Activated naive CD8-positive, alpha-beta T cell treated with anti-CD3 and anti-CD28 coated beads, Interleukin-2, amount 10 ng/mL, durations not matched to agents 7 days and 5 days (primary cell): ENCODE results near the gene MTHFS. TPM values are rescaled to one million over a fixed set of nuclear protein-coding genes. Genes with fewer than 3 reads are reported as not detected.
"Not testable (repeated sequence)": the region's sequence is repeated elsewhere in the genome, so short reads cannot be mapped to it uniquely, and the experiment has no call there.

Source experiments
- ATAC-seq: fragments of 150-1000 bp; cut with Tn5 transposase; one replicate; pipeline ENCODE4 v1.10.0; 2021; ENCODE audit warnings: low read depth, moderate library complexity
- POLR2A ChIA-PET: fragments of 350-600 bp; sonication (Branson Sonifier 250); formaldehyde crosslinking; loops from one replicate; lab custom pipeline; 2021; ENCODE audit warnings: antibody characterized with exemption; lab: Charles Lee
- DNase-seq: peaks from one replicate; pipeline ENCODE4 v3.0.0; 2021
- H3K27ac Mint-ChIP-seq: one replicate; pipeline ENCODE4 v1.8.0; 2022; ENCODE audit warnings: mild to moderate bottlenecking, mixed read lengths
- H3K27me3 Mint-ChIP-seq: one replicate; pipeline ENCODE4 v1.8.0; 2022; ENCODE audit warnings: mild to moderate bottlenecking, moderate library complexity, mixed read lengths
- H3K36me3 Mint-ChIP-seq: one replicate; pipeline ENCODE4 v1.8.0; 2021; ENCODE audit warnings: mild to moderate bottlenecking, mixed read lengths
- H3K4me1 Mint-ChIP-seq: one replicate; pipeline ENCODE4 v1.8.0; 2021; ENCODE audit warnings: mixed read lengths
- H3K4me3 Mint-ChIP-seq: one replicate; pipeline ENCODE4 v1.8.0; 2022; ENCODE audit warnings: mild to moderate bottlenecking, moderate library complexity, mixed read lengths
- H3K9me3 Mint-ChIP-seq: one replicate; pipeline ENCODE4 v1.8.0; 2021; ENCODE audit warnings: mixed read lengths
- total RNA-seq, 2 experiments: library from RNA; stranded (reverse); gene quantifications; one replicate each; pipeline ENCODE4 v1.2.3, GENCODE V29; 2021

The MTHFS gene
- total RNA-seq, 2 experiments from 2014 or later: 31.5 to 32.0 TPM

GRCh38 chr15:79923515-79924169 lies 26.8 kb upstream of the MTHFS start:
- Mint-ChIP-seq H3K36me3 (peaks cover 46% of the 10 kb centered on the region), H3K4me1 (peaks cover 18% of the 10 kb centered on the region), H3K27me3 (peaks cover 1% of the 10 kb centered on the region), H3K4me3 (peak overlapping the region; percentile 90), H3K27ac (peak overlapping the region; percentile 95), H3K9me3 (peaks cover 11% of the 10 kb centered on the region)
- ATAC-seq (peak; percentile 94), DNase-seq (peak; percentile 100)
- POLR2A ChIA-PET: interaction anchor here (0.7 to 3.2 kb wide), 24 partner anchors 8 to 236 kb away, joined by 3 to 94 read pairs (median 6); partner anchors contain the start of genes BCL2A1, MTHFS and ZFAND6

- peak; percentile 77 for DNase-seq
- H3K9me3 Mint-ChIP-seq: peaks cover 11% of the 10 kb centered on the region
- H3K27me3 Mint-ChIP-seq: no peaks in the 10 kb centered on the region
- H3K4me1 Mint-ChIP-seq: peaks cover 18% of the 10 kb centered on the region
- H3K27ac Mint-ChIP-seq: peak overlapping the region; percentile 95
- H3K4me3 Mint-ChIP-seq: peak overlapping the region; percentile 90
- POLR2A ChIA-PET: interaction anchor here (0.5 to 3.2 kb wide), 28 partner anchors 8 to 237 kb away, joined by 3 to 94 read pairs (median 4); partner anchors contain the start of genes BCL2A1, MTHFS and ZFAND6
- H3K36me3 Mint-ChIP-seq: peaks cover 50% of the 10 kb centered on the region
- ATAC-seq: peak; percentile 39
These were observed 26.3 kb upstream of the MTHFS start for GRCh38 chr15:79923079-79923514.

GRCh38 chr15:79922512-79923078 lies 25.8 kb upstream of the MTHFS start:
- Mint-ChIP-seq H3K36me3 (peaks cover 55% of the 10 kb centered on the region), H3K4me1 (peaks cover 21% of the 10 kb centered on the region), H3K9me3 (peaks cover 15% of the 10 kb centered on the region), H3K27me3 (no peaks in the 10 kb centered on the region), H3K4me3 (peak overlapping the region; percentile 90), H3K27ac (peak overlapping the region; percentile 95)
- POLR2A ChIA-PET: interaction anchor here (0.5 to 3.2 kb wide), 22 partner anchors 9 to 231 kb away, joined by 3 to 94 read pairs (median 6); partner anchors contain the start of genes BCL2A1, MTHFS and ZFAND6
- no peak for ATAC-seq
- no peak for DNase-seq

- Mint-ChIP-seq H3K4me1 (peaks cover 21% of the 10 kb centered on the region), H3K4me3 (no peak overlapping the region), H3K27me3 (no peaks in the 10 kb centered on the region), H3K36me3 (peaks cover 73% of the 10 kb centered on the region), H3K27ac (no peak overlapping the region), H3K9me3 (peaks cover 32% of the 10 kb centered on the region)
- ATAC-seq: no peak
- POLR2A ChIA-PET: no interaction called here
- no peak for DNase-seq
These were observed 23.1 kb upstream of the MTHFS start for GRCh38 chr15:79919749-79920511.

GRCh38 chr15:79919090-79919748 lies 22.4 kb upstream of the MTHFS start:
- no peak overlapping the region for H3K4me3 Mint-ChIP-seq
- H3K27me3 Mint-ChIP-seq: no peaks in the 10 kb centered on the region
- H3K9me3 Mint-ChIP-seq: peaks cover 34% of the 10 kb centered on the region
- peaks cover 80% of the 10 kb centered on the region for H3K36me3 Mint-ChIP-seq
- DNase-seq: no peak
- POLR2A ChIA-PET: no interaction called here
- no peak for ATAC-seq
- peaks cover 19% of the 10 kb centered on the region for H3K4me1 Mint-ChIP-seq
- H3K27ac Mint-ChIP-seq: peak overlapping the region; percentile 17

- DNase-seq (no peak), ATAC-seq (no peak)
- Mint-ChIP-seq H3K4me1 (peaks cover 19% of the 10 kb centered on the region), H3K4me3 (no peak overlapping the region), H3K27me3 (no peaks in the 10 kb centered on the region), H3K36me3 (peaks cover 87% of the 10 kb centered on the region), H3K9me3 (peaks cover 39% of the 10 kb centered on the region), H3K27ac (no peak overlapping the region)
- POLR2A ChIA-PET: no interaction called here
These were observed 21.5 kb upstream of the MTHFS start for GRCh38 chr15:79918278-79918677.

GRCh38 chr15:79916502-79917132 lies 19.8 kb upstream of the MTHFS start:
- peaks cover 10% of the 10 kb centered on the region for H3K4me1 Mint-ChIP-seq
- H3K27me3 Mint-ChIP-seq: no peaks in the 10 kb centered on the region
- DNase-seq: no peak
- ATAC-seq: no peak
- POLR2A ChIA-PET: interaction anchor here (1.4 kb wide), 1 partner anchor 20 kb away, joined by 7 read pairs; the partner anchor contains the start of gene MTHFS
- H3K4me3 Mint-ChIP-seq: no peak overlapping the region
- H3K27ac Mint-ChIP-seq: no peak overlapping the region
- H3K36me3 Mint-ChIP-seq: peaks cover 81% of the 10 kb centered on the region
- peaks cover 38% of the 10 kb centered on the region for H3K9me3 Mint-ChIP-seq

- Mint-ChIP-seq H3K36me3 (peaks cover 80% of the 10 kb centered on the region), H3K9me3 (peaks cover 34% of the 10 kb centered on the region)
- H3K4me3 Mint-ChIP-seq, H3K27me3 Mint-ChIP-seq, H3K4me1 Mint-ChIP-seq, ATAC-seq, DNase-seq, H3K27ac Mint-ChIP-seq: not testable (repeated sequence)
- POLR2A ChIA-PET: interaction anchor here (1.2 kb wide), 1 partner anchor 8 kb away, joined by 3 read pairs; no protein-coding TSS in a partner anchor
These were observed 19.1 kb upstream of the MTHFS start for GRCh38 chr15:79915776-79916501.

- Mint-ChIP-seq H3K27ac (no peak overlapping the region), H3K9me3 (peaks cover 40% of the 10 kb centered on the region), H3K36me3 (peaks cover 81% of the 10 kb centered on the region), H3K4me1 (peaks cover 12% of the 10 kb centered on the region), H3K4me3 (no peak overlapping the region), H3K27me3 (no peaks in the 10 kb centered on the region)
- POLR2A ChIA-PET: interaction anchor here (1.2 kb wide), 1 partner anchor 9 kb away, joined by 3 read pairs; no protein-coding TSS in a partner anchor
- no peak for ATAC-seq
- DNase-seq: no peak
These were observed 17.9 kb upstream of the MTHFS start for GRCh38 chr15:79914728-79915127.

GRCh38 chr15:79909556-79910335 lies 12.9 kb upstream of the MTHFS start:
- DNase-seq, H3K4me1 Mint-ChIP-seq, H3K4me3 Mint-ChIP-seq, ATAC-seq, H3K27me3 Mint-ChIP-seq: not testable (repeated sequence)
- POLR2A ChIA-PET: interaction anchor here (1.1 to 2.6 kb wide), 2 partner anchors 11 to 13 kb away, joined by 3 to 14 read pairs; no protein-coding TSS in a partner anchor
- Mint-ChIP-seq H3K9me3 (peaks cover 14% of the 10 kb centered on the region), H3K27ac (peak overlapping the region; percentile 34), H3K36me3 (peaks cover 66% of the 10 kb centered on the region)

GRCh38 chr15:79904271-79904670 lies 7.5 kb upstream of the MTHFS start:
- DNase-seq (no peak), ATAC-seq (no peak)
- no peak overlapping the region for H3K4me3 Mint-ChIP-seq
- POLR2A ChIA-PET: interaction anchor here (1.0 kb wide), 1 partner anchor 19 kb away, joined by 3 read pairs; no protein-coding TSS in a partner anchor
- peaks cover 15% of the 10 kb centered on the region for H3K4me1 Mint-ChIP-seq
- peaks cover 1% of the 10 kb centered on the region for H3K9me3 Mint-ChIP-seq
- no peak overlapping the region for H3K27ac Mint-ChIP-seq
- H3K27me3 Mint-ChIP-seq: no peaks in the 10 kb centered on the region
- peaks cover 43% of the 10 kb centered on the region for H3K36me3 Mint-ChIP-seq
